Measurements from ENCODE around the gene CLEC2A. TPM values are rescaled to one million over a fixed set of nuclear protein-coding genes. Genes with fewer than 3 reads are reported as not detected.

CLEC2A gene
- total RNA-seq, 1 experiment from 2014 or later, result not detected

DNA sequence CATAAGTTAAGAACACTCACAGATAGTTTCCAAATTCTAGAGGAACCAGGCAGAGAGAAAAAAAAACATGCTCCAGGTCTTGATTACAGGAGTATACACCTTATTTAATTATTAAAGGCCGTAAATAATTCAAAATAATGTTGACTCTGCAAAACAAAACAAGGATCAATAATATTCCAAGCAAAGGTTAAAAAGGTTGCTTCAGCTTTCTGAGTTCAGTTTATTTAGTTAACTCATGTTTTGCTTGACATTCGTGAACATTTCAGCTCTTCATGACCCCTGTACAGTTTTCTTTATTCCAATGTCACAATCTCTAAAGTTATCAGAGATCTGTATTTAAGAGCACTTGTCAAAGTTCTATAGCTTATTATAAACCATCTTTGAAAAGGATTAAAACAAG, 31.2 kb downstream of the CLEC2A start:
- Histone ChIP-seq H3K27ac (ENCODE audit: low read depth, low read length) (no peak overlapping the region), H3K9ac (ENCODE audit: low read length) (no peak overlapping the region), H3K9me2 (ENCODE audit: insufficient read depth) (no peaks in the 10 kb centered on the region), H3K4me2 (ENCODE audit: low read length) (no peak overlapping the region), H2AFZ (ENCODE audit: low read depth, low read length, poor library complexity, severe bottlenecking) (no peak overlapping the region), H3K79me2 (ENCODE audit: insufficient read depth, low read length) (no peaks in the 10 kb centered on the region), H3K4me1 (ENCODE audit: control insufficient read depth in 1 of 2, insufficient read depth in 2 of 2, low read length in 2 of 2) (no peaks in the 10 kb centered on the region), H3K27me3 (ENCODE audit: insufficient read depth, low read length) (peaks cover 26% of the 10 kb centered on the region), H3K9me3 (ENCODE audit: control insufficient read depth in 1 of 2, insufficient read depth in 1 of 2, low read depth in 1 of 2, low read length in 2 of 2) (no peaks in the 10 kb centered on the region; a peak in 1 of 4 replicates), H4K20me1 (ENCODE audit: insufficient read depth) (no peaks in the 10 kb centered on the region), H3K4me3 (replicated peaks in 1 of 2; ENCODE audit: low read depth in 1 of 2, low read length in 2 of 2) (no peak overlapping the region), H3K36me3 (ENCODE audit: control insufficient read depth in 1 of 2, insufficient read depth in 2 of 2, low read length in 2 of 2) (no peaks in the 10 kb centered on the region)
- TF ChIP-seq FOSL1 (IDR thresholded peaks at IDR 0.05; ENCODE audit: low read depth) (no peak), JUND (IDR thresholded peaks at IDR 0.05) (no peak), SRF (IDR thresholded peaks at IDR 0.05; ENCODE audit: low read depth) (no peak), EGR1 (IDR thresholded peaks at IDR 0.05; ENCODE audit: low read depth) (no peak), CBX3 (IDR thresholded peaks at IDR 0.05; ENCODE audit: low read depth) (no peak)
- TF ChIP-seq, protein P1, sequence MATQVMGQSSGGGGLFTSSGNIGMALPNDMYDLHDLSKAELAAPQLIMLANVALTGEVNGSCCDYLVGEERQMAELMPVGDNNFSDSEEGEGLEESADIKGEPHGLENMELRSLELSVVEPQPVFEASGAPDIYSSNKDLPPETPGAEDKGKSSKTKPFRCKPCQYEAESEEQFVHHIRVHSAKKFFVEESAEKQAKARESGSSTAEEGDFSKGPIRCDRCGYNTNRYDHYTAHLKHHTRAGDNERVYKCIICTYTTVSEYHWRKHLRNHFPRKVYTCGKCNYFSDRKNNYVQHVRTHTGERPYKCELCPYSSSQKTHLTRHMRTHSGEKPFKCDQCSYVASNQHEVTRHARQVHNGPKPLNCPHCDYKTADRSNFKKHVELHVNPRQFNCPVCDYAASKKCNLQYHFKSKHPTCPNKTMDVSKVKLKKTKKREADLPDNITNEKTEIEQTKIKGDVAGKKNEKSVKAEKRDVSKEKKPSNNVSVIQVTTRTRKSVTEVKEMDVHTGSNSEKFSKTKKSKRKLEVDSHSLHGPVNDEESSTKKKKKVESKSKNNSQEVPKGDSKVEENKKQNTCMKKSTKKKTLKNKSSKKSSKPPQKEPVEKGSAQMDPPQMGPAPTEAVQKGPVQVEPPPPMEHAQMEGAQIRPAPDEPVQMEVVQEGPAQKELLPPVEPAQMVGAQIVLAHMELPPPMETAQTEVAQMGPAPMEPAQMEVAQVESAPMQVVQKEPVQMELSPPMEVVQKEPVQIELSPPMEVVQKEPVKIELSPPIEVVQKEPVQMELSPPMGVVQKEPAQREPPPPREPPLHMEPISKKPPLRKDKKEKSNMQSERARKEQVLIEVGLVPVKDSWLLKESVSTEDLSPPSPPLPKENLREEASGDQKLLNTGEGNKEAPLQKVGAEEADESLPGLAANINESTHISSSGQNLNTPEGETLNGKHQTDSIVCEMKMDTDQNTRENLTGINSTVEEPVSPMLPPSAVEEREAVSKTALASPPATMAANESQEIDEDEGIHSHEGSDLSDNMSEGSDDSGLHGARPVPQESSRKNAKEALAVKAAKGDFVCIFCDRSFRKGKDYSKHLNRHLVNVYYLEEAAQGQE (IDR thresholded peaks at IDR 0.05; ENCODE audit: low read depth), result no peak
- TF ChIP-seq, protein P2, sequence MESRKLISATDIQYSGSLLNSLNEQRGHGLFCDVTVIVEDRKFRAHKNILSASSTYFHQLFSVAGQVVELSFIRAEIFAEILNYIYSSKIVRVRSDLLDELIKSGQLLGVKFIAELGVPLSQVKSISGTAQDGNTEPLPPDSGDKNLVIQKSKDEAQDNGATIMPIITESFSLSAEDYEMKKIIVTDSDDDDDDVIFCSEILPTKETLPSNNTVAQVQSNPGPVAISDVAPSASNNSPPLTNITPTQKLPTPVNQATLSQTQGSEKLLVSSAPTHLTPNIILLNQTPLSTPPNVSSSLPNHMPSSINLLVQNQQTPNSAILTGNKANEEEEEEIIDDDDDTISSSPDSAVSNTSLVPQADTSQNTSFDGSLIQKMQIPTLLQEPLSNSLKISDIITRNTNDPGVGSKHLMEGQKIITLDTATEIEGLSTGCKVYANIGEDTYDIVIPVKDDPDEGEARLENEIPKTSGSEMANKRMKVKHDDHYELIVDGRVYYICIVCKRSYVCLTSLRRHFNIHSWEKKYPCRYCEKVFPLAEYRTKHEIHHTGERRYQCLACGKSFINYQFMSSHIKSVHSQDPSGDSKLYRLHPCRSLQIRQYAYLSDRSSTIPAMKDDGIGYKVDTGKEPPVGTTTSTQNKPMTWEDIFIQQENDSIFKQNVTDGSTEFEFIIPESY (IDR thresholded peaks at IDR 0.05; ENCODE audit: extremely low read depth, insufficient replicate concordance, low read length), result no peak
- TF ChIP-seq, protein P3, sequence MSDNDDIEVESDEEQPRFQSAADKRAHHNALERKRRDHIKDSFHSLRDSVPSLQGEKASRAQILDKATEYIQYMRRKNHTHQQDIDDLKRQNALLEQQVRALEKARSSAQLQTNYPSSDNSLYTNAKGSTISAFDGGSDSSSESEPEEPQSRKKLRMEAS (IDR thresholded peaks at IDR 0.05), result no peak
- no peak for ATAC-seq
- POLR2A ChIA-PET, result no interaction called here
- RAD21 ChIA-PET (ENCODE audit: low non-redundant PET in 1 of 2, low total read pairs in 2 of 2, uncharacterized antibody in 2 of 2, unreplicated experiment in 2 of 2), result no interaction called here
- CTCF ChIA-PET, result no interaction called here
- intact Hi-C loops (cut with micrococcal nuclease), result no loop called here
- no TSS peak for BruUV-seq (replicated peaks)
- no peak for DNase-seq (ENCODE audit: low read depth, low spot score)
